Measurements from ENCODE around the gene SLC29A4.
"Not testable (repeated sequence)": the region's sequence is repeated elsewhere in the genome, so short reads cannot be mapped to it uniquely, and the experiment has no call there.

The SLC29A4 gene

GRCh38 chr7:5282543-5283316 lies at the start of gene SLC29A4:
Gene SLC29A4 (plus strand): TSS chr7:5282943. CDS start chr7:5287817, 4,874 bp downstream.
- no peak for FAIRE-seq

- FAIRE-seq, result no peak
Observed at GRCh38 chr7:5234852-5235831, 47.6 kb upstream of the SLC29A4 start.

GRCh38 chr7:5237286-5237685 lies 45.5 kb upstream of the SLC29A4 start:
- FAIRE-seq, result no peak

GRCh38 chr7:5238500-5238899 lies 44.2 kb upstream of the SLC29A4 start:
- FAIRE-seq, result no peak

GRCh38 chr7:5243261-5243660 lies 39.5 kb upstream of the SLC29A4 start:
- no peak for FAIRE-seq

- FAIRE-seq, result no peak
Observed at GRCh38 chr7:5248201-5248885, 34.4 kb upstream of the SLC29A4 start.

GRCh38 chr7:5250787-5251186 lies 32.0 kb upstream of the SLC29A4 start:
- not testable (repeated sequence) for FAIRE-seq

- FAIRE-seq, result not testable (repeated sequence)
Observed at GRCh38 chr7:5253529-5253928, 29.2 kb upstream of the SLC29A4 start.

- not testable (repeated sequence) for FAIRE-seq
Observed at GRCh38 chr7:5254371-5254770, 28.4 kb upstream of the SLC29A4 start.

GRCh38 chr7:5255832-5256231 lies 26.9 kb upstream of the SLC29A4 start:
- no peak for FAIRE-seq

- FAIRE-seq, result not testable (repeated sequence)
Observed at GRCh38 chr7:5260530-5261068, 22.1 kb upstream of the SLC29A4 start.

- not testable (repeated sequence) for FAIRE-seq
Observed at GRCh38 chr7:5263066-5263465, 19.7 kb upstream of the SLC29A4 start.

- FAIRE-seq, result no peak
Observed at GRCh38 chr7:5265320-5266190, 17.2 kb upstream of the SLC29A4 start.

- FAIRE-seq, result no peak
Observed at GRCh38 chr7:5266191-5267028, 16.3 kb upstream of the SLC29A4 start.

- FAIRE-seq, result not testable (repeated sequence)
Observed at GRCh38 chr7:5267829-5268228, 14.9 kb upstream of the SLC29A4 start.

GRCh38 chr7:5269992-5270657 lies 12.6 kb upstream of the SLC29A4 start:
- not testable (repeated sequence) for FAIRE-seq

GRCh38 chr7:5270788-5271187 lies 12.0 kb upstream of the SLC29A4 start:
- FAIRE-seq, result no peak

GRCh38 chr7:5273831-5274405 lies 8.8 kb upstream of the SLC29A4 start:
- not testable (repeated sequence) for FAIRE-seq

- FAIRE-seq, result no peak
Observed at GRCh38 chr7:5274441-5274840, 8.3 kb upstream of the SLC29A4 start.

All from endometrium (tissue), 2 donors.